GM21390 (cell line): ENCODE measurements around the gene ERVW-1.
"Not testable (repeated sequence)": the region's sequence is repeated elsewhere in the genome, so short reads cannot be mapped to it uniquely, and the experiment has no call there.

Source experiments
- ATAC-seq: cut with Tn5 transposase; IDR thresholded peaks from one replicate; pipeline ENCODE4 v1.9.1; 2021; ENCODE audit not compliant: unreplicated experiment

The ERVW-1 gene

GRCh38 chr7:92473989-92474388 is 3.8 kb downstream of the ERVW-1 start:
- not testable (repeated sequence) for ATAC-seq

GRCh38 chr7:92468589-92468988 is 9.2 kb downstream of the ERVW-1 start:
- not testable (repeated sequence) for ATAC-seq

- no peak for ATAC-seq
These were observed 11.1 kb downstream of the ERVW-1 start for GRCh38 chr7:92466682-92467081.

DNA sequence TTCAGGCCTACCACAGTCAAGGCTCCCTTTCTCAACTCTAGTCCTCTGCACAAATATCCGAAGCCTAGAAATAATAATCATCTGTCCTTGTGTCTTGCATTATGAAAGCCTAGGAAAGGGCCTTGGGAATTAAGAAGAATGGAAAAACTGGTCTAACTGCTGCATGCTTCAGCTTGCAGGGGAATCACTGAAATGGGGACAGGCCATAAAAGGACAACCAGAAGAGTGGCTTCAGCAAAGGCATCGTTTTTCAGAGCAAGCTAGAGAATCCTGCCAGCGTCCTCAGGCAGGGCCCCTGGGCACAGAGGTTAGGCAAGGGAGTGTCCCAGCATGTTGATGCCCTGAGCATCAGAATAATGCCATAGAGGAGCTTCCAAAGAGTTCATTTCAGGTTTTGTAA is 13.2 kb downstream of the ERVW-1 start:
- ATAC-seq: no peak

DNA sequence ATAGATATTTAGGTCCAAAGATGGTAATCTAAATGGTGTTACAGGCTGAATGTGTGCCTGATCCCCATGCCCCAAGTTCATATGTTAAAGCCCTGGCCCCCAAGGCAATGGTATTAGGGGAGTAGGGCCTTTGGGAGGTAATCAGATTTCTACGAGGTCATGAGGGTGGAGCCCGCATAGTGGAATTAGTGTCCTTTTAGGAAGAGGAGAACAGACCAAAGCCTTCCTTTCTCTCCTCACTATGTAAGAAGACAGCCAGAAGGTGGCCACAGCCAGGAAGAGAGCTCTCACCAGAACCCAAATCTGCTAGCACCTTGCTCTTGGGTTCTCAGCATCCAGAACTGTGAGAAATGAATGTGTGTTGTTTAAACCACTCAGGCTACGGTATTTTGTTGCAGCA is 15.2 kb downstream of the ERVW-1 start:
- ATAC-seq: no peak

DNA sequence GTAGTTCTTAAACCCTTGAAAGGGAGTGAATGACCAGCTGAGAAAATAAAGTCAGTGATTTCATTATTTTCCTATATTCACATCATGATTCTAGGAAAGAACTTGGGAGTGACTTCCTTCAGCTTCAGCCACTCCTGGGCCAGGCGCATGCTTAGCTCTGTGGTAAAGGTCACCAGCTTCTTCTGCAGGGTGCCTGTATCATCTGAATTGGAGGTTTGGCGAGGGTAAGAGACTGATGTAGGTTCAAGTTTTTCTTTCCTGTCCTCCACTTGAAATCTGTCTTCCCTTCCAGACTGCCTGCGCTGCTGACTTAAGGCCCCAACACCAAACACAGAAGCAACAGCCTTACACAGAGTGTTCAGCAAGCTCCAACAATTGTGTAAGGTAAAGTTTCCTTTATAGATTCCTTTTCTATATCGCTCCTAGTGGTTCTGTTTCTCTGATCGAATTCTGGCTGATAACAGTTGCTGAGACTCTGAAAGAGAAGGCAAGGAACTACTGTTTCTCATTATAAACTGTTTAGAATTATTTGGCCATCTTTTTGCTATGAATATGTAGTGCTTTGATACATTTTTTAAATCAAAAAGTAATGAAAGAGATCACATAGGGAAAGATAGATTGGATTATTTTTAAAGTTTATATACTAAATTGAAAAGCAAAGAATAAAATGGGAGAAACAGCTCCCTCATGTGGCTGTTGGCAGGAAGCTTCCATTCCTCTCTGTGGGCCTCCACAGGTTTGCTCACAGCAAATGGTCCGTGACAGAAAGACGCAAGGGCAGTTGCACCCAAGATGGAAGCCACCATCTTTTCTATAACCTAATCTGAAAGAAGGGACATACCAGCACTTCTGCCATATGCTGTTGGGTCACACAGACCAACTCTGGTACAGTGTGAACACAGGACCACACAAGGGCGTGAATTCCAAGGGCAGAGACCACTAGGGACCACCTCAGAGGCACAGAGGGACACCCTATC is 16.4 kb downstream of the ERVW-1 start:
- peak; percentile 85 for ATAC-seq

DNA sequence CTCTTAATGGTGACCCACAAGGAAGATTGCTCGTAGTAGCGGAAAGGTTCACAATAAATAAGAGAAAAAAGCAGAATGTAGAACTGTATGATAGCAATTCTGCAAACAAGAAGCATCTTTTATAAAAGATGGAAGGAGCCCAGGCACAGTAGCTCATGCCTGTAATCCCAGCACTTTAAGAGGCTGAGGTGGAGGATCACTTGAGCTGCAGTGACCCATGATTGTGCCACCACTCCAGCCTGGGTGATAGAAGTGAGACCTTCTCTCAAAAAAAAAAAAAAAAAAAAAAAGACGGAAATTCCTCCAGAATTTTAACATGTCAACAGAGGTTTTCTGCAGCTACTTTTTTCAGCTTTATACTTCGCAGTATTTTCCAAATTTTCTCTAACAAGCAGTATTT is 17.2 kb downstream of the ERVW-1 start:
- no peak for ATAC-seq

- ATAC-seq: no peak
These were observed 17.6 kb downstream of the ERVW-1 start for GRCh38 chr7:92460109-92460508.

DNA sequence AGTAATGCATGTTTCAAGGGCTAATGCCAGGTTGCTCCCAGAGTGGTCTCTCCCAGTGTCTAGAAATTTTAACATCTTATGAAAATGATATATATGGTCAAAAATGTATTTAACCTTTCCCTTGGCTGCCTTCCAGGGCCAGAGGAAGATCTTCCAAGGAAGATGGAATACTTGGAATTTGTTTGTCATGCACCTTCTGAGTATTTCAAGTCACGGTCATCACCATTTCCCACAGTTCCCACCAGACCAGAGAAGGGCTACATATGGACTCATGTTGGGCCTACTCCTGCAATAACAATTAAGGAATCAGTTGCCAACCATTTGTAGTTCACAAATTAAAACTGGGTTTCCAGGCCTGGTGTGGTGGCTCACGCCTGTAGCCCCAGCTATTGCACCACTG is 21.5 kb downstream of the ERVW-1 start:
- ATAC-seq: no peak

GRCh38 chr7:92451645-92452044 is 26.1 kb downstream of the ERVW-1 start:
- no peak for ATAC-seq

- ATAC-seq: peak; percentile 56
These were observed 29.5 kb downstream of the ERVW-1 start for GRCh38 chr7:92448205-92448747.

DNA sequence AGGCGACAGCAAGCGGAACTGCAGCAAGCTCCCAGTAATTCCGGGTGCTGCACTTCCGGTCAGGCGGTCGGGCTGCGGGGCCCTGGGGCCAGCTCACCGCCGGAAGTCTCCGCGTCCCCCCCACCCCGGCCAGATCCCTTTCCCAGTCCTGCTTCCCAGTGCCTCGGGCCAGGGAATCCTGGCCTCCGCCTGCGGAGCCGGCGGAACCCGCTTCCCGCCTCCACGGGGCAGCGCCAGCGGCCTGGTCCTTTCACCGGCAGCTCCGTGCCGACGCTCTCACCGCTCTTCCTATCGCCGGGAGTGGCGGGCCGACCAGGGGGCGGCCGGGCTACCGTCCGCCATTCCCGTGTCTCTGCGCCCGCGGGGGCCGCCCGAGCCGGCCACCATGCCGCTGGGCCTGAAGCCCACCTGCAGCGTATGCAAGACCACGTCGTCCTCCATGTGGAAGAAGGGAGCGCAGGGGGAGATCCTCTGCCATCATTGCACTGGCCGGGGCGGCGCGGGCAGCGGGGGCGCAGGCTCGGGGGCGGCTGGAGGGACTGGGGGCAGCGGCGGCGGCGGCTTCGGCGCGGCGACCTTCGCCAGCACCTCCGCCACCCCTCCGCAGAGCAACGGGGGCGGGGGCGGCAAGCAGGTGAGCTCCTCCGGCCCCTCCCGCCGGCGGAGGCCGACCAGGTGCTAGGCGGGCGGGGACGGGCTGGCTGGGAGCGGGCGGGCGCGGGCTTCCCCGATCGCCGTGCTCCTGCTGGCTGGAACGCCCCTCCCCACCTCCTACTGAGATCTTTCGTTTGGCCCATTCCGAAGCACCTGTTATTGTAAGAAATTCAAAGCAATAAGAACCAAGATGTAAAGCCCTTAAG is 30.2 kb downstream of the ERVW-1 start, which contains the start of gene GATAD1:
Gene GATAD1, plus strand, starts transcription at position 138 of the 860 bp plus-strand sequence. Its CDS starts 248 bp downstream, at position 386.
- peak; percentile 84 for ATAC-seq

GRCh38 chr7:92446869-92447344 is 30.8 kb downstream of the ERVW-1 start:
- no peak for ATAC-seq

DNA sequence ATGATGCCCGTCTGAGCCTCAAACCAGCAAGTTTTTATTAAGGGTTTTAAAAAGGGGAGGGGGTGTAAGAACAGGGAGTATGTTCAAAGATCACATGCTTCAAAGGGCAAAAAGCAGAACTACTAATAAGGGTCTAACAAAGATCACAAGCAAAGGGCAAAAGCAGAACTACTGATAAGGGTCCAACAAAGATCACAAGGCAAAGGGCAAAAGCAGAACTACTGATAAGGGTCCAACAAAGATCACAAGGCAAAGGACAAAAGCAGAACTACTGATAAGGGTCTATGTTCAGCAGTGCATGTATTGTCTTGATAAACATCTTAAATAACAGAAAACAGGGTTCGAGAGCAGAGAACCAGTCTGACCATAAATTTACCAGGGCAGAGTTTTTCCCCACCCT is 35.0 kb downstream of the ERVW-1 start:
- ATAC-seq: not testable (repeated sequence)

DNA sequence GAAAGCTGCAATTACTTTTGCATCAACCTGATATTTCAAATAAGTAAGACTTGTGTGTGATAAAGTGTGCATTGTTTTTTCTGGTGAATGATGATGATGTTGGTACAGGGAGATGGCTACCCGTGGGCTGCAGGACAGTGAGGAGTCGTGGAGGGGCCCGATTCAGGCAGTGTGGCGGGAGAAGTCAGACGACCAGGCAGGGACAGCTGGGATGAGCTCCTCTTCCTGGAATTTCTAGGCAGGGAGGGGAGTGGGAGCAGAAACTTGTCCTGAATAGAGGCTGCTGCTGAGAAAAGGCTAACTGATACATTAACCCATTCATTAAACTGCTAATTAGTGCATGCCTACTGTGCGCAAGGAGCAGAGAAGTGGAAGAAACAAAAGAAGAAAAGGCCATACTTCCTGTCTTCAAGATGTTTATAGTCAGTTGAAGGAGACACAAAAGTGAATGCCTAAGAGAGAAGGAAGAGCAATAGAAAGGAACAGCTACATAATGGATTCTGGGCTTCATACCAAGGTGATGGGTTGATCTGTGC is 39.7 kb downstream of the ERVW-1 start:
- no peak for ATAC-seq

- no peak for ATAC-seq
These were observed 40.9 kb downstream of the ERVW-1 start for GRCh38 chr7:92436612-92437445.

- ATAC-seq: no peak
These were observed 42.2 kb downstream of the ERVW-1 start for GRCh38 chr7:92435542-92435941.

GRCh38 chr7:92433019-92433418 is 44.7 kb downstream of the ERVW-1 start:
- ATAC-seq: no peak

DNA sequence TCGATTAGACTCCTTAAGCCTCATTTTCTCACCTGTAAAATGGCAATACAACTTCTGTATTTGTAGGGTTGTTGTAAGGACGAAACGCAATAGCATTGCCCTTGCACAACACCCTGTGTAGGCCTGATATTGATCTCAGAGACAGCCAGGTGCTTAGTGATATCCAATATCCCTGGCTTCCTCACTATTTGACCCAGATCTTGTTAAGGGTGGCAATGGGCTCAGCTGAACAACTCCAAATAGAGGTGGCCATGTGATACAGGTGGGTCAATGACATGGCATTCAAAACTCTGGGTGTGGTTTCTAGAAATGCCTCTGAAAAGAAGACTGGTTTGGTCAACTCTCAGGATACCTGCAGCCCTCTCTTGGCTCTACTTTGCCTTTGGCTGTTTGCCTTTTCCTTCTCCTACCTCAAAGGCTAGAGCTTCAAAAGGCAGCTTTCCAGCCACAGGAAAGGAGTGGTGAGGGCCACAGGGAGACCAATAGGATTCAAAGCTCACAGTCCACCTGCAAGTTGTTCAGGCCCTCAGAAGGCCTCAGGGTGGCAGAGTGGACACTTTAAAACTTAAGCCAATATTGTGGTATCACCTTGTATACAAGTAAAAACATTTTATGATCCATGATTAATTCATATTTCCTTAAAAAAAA is 45.3 kb downstream of the ERVW-1 start:
- no peak for ATAC-seq

DNA sequence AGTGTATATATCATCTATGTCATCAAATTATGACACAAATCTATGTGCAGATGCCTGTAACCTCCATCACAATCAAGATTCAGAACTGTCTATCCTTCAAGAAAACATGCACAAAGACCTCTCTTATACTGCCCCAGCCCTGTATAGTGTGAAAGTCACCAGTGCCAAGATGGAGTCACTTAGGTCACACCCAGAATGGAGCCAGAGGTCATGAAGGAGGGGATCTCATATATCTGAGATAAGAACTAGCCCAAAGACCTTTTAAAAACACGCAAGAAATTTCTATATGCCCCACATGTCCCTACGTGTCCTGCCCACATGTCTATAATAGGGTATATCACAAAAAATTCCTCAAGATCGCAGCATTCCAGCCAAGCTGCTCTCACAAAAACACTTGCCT is 50.6 kb downstream of the ERVW-1 start:
- ATAC-seq: no peak
